HL-60 (cell line): ENCODE results near the gene HORMAD2.
A peak's percentile ranks its signal among the peaks of the same experiment; 100 is the strongest.

ENCODE experiments used
- DNase-seq, 2 experiments: peaks; one replicate each; pipeline ENCODE4 v3.0.0-alpha.2; 2010 to 2020; ENCODE audit warnings: low read depth in 1 of 2, low spot score in 1 of 2
- H3K27ac ChIP-seq: fragments of 250-450 bp; sonication (Bioruptor Pico); replicated peaks from 2 replicates; pipeline ENCODE4 v1.5.1; 2020; ENCODE audit warnings: mild to moderate bottlenecking, moderate library complexity
- H3K27me3 ChIP-seq: fragments of 250-450 bp; sonication (Bioruptor Pico); 2 replicates; pipeline ENCODE4 v1.5.1; 2021; ENCODE audit warnings: mild to moderate bottlenecking, moderate library complexity; ENCODE audit not compliant: insufficient read depth, poor library complexity, severe bottlenecking
- H3K4me3 ChIP-seq: replicated peaks from 2 replicates; pipeline ENCODE4 v1.5.1; 2011; ENCODE audit warnings: mild to moderate bottlenecking, control low read depth, low read length; ENCODE audit not compliant: insufficient read depth
- GABPA ChIP-seq: IDR thresholded peaks from 2 replicates; pipeline ENCODE4 v1.6.1; 2012; ENCODE audit warnings: low read depth
- POLR2AphosphoS5 ChIP-seq: IDR thresholded peaks from 2 replicates; pipeline ENCODE4 v1.6.1; 2012; ENCODE audit warnings: low read depth
- REST ChIP-seq: IDR thresholded peaks from 2 replicates; pipeline ENCODE4 v1.6.1; 2012; ENCODE audit warnings: low read depth; ENCODE audit not compliant: insufficient replicate concordance
- SPI1 ChIP-seq: IDR thresholded peaks from 2 replicates; pipeline ENCODE4 v1.6.1; 2012; ENCODE audit warnings: low read depth, mild to moderate bottlenecking, borderline replicate concordance
- TF ChIP-seq, protein P1 (sequence below): IDR thresholded peaks from one replicate; pipeline ENCODE4 v1.5.1; 2011; ENCODE audit warnings: low read length, control low read depth, inconsistent platforms; ENCODE audit not compliant: insufficient read depth

The HORMAD2 gene

GRCh38 chr22:30220338-30221012, 140.2 kb downstream of the HORMAD2 start:
- no peak for TF ChIP-seq POLR2AphosphoS5
- TF ChIP-seq SPI1: no peak
- no peak for TF ChIP-seq REST
- TF ChIP-seq, protein P1, sequence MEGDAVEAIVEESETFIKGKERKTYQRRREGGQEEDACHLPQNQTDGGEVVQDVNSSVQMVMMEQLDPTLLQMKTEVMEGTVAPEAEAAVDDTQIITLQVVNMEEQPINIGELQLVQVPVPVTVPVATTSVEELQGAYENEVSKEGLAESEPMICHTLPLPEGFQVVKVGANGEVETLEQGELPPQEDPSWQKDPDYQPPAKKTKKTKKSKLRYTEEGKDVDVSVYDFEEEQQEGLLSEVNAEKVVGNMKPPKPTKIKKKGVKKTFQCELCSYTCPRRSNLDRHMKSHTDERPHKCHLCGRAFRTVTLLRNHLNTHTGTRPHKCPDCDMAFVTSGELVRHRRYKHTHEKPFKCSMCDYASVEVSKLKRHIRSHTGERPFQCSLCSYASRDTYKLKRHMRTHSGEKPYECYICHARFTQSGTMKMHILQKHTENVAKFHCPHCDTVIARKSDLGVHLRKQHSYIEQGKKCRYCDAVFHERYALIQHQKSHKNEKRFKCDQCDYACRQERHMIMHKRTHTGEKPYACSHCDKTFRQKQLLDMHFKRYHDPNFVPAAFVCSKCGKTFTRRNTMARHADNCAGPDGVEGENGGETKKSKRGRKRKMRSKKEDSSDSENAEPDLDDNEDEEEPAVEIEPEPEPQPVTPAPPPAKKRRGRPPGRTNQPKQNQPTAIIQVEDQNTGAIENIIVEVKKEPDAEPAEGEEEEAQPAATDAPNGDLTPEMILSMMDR: no peak
- TF ChIP-seq GABPA: no peak
- DNase-seq: no peak
- Histone ChIP-seq H3K4me3 (no peak overlapping the region), H3K27me3 (peaks cover 5% of the 10 kb centered on the region), H3K27ac (no peak overlapping the region)

DNA sequence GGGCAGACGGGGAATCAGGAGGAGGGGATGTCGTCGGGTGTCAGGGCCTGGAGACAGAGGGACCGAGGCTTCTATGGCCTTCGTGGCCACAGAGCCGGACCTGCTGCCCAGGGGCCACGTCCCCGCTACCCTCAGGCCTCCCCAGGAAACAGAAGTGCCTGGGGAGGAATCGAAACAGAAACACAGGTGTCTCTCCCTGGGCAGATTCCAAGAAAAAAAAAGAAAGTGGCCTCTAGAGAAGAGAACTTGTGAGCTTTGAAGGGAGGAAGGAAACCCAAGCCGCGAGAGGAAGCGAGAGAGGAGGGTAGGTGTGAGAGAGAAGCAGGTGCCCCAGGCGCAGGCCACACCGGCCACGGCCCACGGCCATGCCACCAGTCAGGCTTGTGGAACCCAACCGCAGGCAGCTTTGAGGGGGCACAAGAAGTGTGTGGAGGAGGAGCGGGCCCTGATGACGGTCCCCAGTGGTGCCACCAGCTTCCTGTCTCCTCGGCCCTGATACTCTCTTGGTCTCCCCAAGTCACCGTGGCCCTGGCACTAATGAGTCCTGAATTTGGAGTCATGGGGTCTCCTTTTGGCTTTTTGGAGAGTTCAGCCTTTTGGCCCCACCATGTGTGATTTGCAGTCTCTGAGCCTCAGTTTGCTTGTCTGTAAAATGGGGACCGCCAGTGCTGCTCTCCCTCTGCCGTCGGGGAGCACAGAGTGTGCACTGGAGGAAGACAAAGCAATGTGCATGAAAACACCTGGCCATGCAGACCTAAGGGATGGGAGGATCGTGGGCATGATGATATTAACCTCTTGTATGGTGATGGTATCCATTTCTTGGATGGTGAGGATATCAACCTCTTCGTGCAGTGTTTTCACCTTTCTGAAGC, 141.1 kb downstream of the HORMAD2 start:
- Histone ChIP-seq H3K4me3 (no peak overlapping the region), H3K27me3 (peaks cover 12% of the 10 kb centered on the region), H3K27ac (no peak overlapping the region)
- DNase-seq: peak; percentile 21 to 43
- no peak for TF ChIP-seq POLR2AphosphoS5
- TF ChIP-seq GABPA: no peak
- TF ChIP-seq, protein P1: no peak
- TF ChIP-seq REST: no peak
- no peak for TF ChIP-seq SPI1

- H3K27ac ChIP-seq: no peak overlapping the region
- H3K27me3 ChIP-seq: peaks cover 13% of the 10 kb centered on the region
- no peak overlapping the region for H3K4me3 ChIP-seq
- no peak for DNase-seq
- TF ChIP-seq SPI1: no peak
- TF ChIP-seq, protein P1: no peak
- no peak for TF ChIP-seq POLR2AphosphoS5
- TF ChIP-seq REST: no peak
- TF ChIP-seq GABPA: no peak
Observed at GRCh38 chr22:30222321-30222720, 142.1 kb downstream of the HORMAD2 start.
